HepG2 (cell line): ENCODE measurements around the gene ATG16L2.

Source experiments
- CHD2 ChIP-seq: IDR thresholded peaks from 2 replicates; pipeline ENCODE4 v1.6.1; 2011; ENCODE audit warnings: low read depth, low read length, improper control_type of control experiment
- GATAD1 ChIP-seq: IDR thresholded peaks from 2 replicates; pipeline ENCODE4 v1.6.1; 2016; ENCODE audit warnings: missing genetic modification reagents, missing compliant biosample characterization
- NR2C2 ChIP-seq: sonication (generic); formaldehyde crosslinking; IDR thresholded peaks from 2 replicates; pipeline ENCODE4 v1.4.0; 2020; ENCODE audit warnings: missing genetic modification reagents, mild to moderate bottlenecking, moderate library complexity, borderline replicate concordance
- POLR2A ChIP-seq, 2 experiments: IDR thresholded peaks; 2 replicates each; pipeline ENCODE4 v1.6.1; 2011; ENCODE audit warnings: low read depth in 2 of 2, low read length in 2 of 2, mild to moderate bottlenecking in 1 of 2, moderate library complexity in 1 of 2; ENCODE audit not compliant: insufficient read depth in 1 of 2
- RARA ChIP-seq: IDR thresholded peaks from 2 replicates; pipeline ENCODE4 v1.6.1; 2016; ENCODE audit warnings: missing genetic modification reagents, missing compliant biosample characterization
- SIN3B ChIP-seq: fragments of 150-350 bp; IDR thresholded peaks from 2 replicates; pipeline ENCODE4 v1.6.1; 2014; ENCODE audit warnings: low read length
- TBL1XR1 ChIP-seq: fragments of 150-350 bp; IDR thresholded peaks from 2 replicates; pipeline ENCODE4 v1.6.1; 2014; ENCODE audit warnings: borderline replicate concordance, low read length; ENCODE audit not compliant: partially characterized antibody
- U2AF2 ChIP-seq: fragments of 200-400 bp; formaldehyde crosslinking; IDR thresholded peaks from 2 replicates; pipeline ENCODE4 v1.6.1; 2017; ENCODE audit warnings: low read depth, mild to moderate bottlenecking, low read length
- ZSCAN30 ChIP-seq: sonication (generic); formaldehyde crosslinking; IDR thresholded peaks from 2 replicates; pipeline ENCODE4 v1.5.0; 2020; ENCODE audit warnings: mild to moderate bottlenecking, missing genetic modification reagents
- TF ChIP-seq, protein P1 (sequence below): sonication (generic); formaldehyde crosslinking; IDR thresholded peaks from 2 replicates; pipeline ENCODE4 v1.5.0; 2020; ENCODE audit warnings: mild to moderate bottlenecking, missing genetic modification reagents
- TF ChIP-seq, protein P2 (sequence below): sonication (generic); formaldehyde crosslinking; IDR thresholded peaks from 2 replicates; pipeline ENCODE4 v1.5.0; 2020; ENCODE audit warnings: mild to moderate bottlenecking, missing genetic modification reagents, moderate library complexity
- TF ChIP-seq, protein P3 (sequence below): sonication (generic); formaldehyde crosslinking; IDR thresholded peaks from 2 replicates; pipeline ENCODE4 v1.4.0; 2020; ENCODE audit warnings: missing genetic modification reagents
- TF ChIP-seq, protein P4 (sequence below): sonication (generic); formaldehyde crosslinking; IDR thresholded peaks from 2 replicates; pipeline ENCODE4 v1.4.0; 2020; ENCODE audit warnings: missing genetic modification reagents
- TF ChIP-seq, protein P5 (sequence below): sonication (generic); formaldehyde crosslinking; IDR thresholded peaks from 2 replicates; pipeline ENCODE4 v1.4.0; 2020; ENCODE audit warnings: low read depth, mild to moderate bottlenecking, missing genetic modification reagents

DNA sequence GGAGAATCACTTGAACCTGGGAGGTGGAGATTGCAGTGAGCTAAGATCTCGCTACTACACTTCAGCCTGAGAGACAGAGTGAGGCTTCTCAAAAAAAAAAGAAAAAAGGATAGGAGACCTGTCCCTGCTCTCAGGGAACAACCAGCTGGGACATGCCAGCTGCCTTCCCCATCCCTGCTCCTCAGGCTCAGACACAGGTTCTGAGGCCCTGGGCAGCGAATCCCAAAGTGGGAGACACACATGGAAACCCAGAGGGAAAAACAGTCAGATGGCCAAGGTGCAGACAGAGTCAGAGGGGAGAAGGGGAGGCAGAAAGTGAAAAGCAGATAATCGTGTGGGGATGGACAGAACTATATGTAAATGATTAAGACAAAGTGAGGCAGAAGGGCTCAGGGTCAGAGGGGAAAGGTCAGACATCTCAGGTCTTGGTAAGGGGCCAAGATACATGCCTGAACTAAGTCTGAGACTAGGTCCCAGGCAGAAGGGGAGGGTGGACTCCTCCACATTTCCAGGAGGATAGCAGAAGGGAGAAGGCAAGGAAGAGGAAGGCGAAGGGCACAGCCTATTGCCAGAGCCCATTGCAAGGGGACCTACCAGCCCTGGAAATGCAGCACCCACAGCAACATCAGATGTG, 34.6 kb upstream of the ATG16L2 start:
- TF ChIP-seq U2AF2 (no peak), CHD2 (no peak), SIN3B (no peak), ZSCAN30 (CRISPR knock-in tag) (no peak), TBL1XR1 (no peak), RARA (no peak), POLR2A (IDR thresholded peaks at IDR 0.05; ENCODE audit: insufficient read depth in 1 of 2, low read depth in 2 of 2, low read length in 2 of 2) (no peak), GATAD1 (CRISPR knock-in tag) (no peak; the same call in 1 of the 2 replicates), NR2C2 (CRISPR knock-in tag) (peak; percentile 67)
- TF ChIP-seq, protein P1, sequence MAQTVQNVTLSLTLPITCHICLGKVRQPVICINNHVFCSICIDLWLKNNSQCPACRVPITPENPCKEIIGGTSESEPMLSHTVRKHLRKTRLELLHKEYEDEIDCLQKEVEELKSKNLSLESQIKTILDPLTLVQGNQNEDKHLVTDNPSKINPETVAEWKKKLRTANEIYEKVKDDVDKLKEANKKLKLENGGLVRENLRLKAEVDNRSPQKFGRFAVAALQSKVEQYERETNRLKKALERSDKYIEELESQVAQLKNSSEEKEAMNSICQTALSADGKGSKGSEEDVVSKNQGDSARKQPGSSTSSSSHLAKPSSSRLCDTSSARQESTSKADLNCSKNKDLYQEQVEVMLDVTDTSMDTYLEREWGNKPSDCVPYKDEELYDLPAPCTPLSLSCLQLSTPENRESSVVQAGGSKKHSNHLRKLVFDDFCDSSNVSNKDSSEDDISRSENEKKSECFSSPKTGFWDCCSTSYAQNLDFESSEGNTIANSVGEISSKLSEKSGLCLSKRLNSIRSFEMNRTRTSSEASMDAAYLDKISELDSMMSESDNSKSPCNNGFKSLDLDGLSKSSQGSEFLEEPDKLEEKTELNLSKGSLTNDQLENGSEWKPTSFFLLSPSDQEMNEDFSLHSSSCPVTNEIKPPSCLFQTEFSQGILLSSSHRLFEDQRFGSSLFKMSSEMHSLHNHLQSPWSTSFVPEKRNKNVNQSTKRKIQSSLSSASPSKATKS (CRISPR knock-in tag), result no peak
- TF ChIP-seq, protein P2, sequence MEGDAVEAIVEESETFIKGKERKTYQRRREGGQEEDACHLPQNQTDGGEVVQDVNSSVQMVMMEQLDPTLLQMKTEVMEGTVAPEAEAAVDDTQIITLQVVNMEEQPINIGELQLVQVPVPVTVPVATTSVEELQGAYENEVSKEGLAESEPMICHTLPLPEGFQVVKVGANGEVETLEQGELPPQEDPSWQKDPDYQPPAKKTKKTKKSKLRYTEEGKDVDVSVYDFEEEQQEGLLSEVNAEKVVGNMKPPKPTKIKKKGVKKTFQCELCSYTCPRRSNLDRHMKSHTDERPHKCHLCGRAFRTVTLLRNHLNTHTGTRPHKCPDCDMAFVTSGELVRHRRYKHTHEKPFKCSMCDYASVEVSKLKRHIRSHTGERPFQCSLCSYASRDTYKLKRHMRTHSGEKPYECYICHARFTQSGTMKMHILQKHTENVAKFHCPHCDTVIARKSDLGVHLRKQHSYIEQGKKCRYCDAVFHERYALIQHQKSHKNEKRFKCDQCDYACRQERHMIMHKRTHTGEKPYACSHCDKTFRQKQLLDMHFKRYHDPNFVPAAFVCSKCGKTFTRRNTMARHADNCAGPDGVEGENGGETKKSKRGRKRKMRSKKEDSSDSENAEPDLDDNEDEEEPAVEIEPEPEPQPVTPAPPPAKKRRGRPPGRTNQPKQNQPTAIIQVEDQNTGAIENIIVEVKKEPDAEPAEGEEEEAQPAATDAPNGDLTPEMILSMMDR (CRISPR knock-in tag), result no peak
- TF ChIP-seq, protein P3, sequence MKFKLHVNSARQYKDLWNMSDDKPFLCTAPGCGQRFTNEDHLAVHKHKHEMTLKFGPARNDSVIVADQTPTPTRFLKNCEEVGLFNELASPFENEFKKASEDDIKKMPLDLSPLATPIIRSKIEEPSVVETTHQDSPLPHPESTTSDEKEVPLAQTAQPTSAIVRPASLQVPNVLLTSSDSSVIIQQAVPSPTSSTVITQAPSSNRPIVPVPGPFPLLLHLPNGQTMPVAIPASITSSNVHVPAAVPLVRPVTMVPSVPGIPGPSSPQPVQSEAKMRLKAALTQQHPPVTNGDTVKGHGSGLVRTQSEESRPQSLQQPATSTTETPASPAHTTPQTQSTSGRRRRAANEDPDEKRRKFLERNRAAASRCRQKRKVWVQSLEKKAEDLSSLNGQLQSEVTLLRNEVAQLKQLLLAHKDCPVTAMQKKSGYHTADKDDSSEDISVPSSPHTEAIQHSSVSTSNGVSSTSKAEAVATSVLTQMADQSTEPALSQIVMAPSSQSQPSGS (CRISPR knock-in tag), result no peak
- TF ChIP-seq, protein P4, sequence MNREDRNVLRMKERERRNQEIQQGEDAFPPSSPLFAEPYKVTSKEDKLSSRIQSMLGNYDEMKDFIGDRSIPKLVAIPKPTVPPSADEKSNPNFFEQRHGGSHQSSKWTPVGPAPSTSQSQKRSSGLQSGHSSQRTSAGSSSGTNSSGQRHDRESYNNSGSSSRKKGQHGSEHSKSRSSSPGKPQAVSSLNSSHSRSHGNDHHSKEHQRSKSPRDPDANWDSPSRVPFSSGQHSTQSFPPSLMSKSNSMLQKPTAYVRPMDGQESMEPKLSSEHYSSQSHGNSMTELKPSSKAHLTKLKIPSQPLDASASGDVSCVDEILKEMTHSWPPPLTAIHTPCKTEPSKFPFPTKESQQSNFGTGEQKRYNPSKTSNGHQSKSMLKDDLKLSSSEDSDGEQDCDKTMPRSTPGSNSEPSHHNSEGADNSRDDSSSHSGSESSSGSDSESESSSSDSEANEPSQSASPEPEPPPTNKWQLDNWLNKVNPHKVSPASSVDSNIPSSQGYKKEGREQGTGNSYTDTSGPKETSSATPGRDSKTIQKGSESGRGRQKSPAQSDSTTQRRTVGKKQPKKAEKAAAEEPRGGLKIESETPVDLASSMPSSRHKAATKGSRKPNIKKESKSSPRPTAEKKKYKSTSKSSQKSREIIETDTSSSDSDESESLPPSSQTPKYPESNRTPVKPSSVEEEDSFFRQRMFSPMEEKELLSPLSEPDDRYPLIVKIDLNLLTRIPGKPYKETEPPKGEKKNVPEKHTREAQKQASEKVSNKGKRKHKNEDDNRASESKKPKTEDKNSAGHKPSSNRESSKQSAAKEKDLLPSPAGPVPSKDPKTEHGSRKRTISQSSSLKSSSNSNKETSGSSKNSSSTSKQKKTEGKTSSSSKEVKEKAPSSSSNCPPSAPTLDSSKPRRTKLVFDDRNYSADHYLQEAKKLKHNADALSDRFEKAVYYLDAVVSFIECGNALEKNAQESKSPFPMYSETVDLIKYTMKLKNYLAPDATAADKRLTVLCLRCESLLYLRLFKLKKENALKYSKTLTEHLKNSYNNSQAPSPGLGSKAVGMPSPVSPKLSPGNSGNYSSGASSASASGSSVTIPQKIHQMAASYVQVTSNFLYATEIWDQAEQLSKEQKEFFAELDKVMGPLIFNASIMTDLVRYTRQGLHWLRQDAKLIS (CRISPR knock-in tag), result no peak
- TF ChIP-seq, protein P5, sequence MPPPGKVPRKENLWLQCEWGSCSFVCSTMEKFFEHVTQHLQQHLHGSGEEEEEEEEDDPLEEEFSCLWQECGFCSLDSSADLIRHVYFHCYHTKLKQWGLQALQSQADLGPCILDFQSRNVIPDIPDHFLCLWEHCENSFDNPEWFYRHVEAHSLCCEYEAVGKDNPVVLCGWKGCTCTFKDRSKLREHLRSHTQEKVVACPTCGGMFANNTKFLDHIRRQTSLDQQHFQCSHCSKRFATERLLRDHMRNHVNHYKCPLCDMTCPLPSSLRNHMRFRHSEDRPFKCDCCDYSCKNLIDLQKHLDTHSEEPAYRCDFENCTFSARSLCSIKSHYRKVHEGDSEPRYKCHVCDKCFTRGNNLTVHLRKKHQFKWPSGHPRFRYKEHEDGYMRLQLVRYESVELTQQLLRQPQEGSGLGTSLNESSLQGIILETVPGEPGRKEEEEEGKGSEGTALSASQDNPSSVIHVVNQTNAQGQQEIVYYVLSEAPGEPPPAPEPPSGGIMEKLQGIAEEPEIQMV (CRISPR knock-in tag), result no peak; the same call in 1 of the 2 replicates
